ENCODE measurements around the gene TTPAL. TPM values are rescaled to one million over a fixed set of nuclear protein-coding genes. Genes with fewer than 3 reads are reported as not detected.

The TTPAL gene
- total RNA-seq, 1 experiment from 2014 or later, result 10.3 TPM

DNA sequence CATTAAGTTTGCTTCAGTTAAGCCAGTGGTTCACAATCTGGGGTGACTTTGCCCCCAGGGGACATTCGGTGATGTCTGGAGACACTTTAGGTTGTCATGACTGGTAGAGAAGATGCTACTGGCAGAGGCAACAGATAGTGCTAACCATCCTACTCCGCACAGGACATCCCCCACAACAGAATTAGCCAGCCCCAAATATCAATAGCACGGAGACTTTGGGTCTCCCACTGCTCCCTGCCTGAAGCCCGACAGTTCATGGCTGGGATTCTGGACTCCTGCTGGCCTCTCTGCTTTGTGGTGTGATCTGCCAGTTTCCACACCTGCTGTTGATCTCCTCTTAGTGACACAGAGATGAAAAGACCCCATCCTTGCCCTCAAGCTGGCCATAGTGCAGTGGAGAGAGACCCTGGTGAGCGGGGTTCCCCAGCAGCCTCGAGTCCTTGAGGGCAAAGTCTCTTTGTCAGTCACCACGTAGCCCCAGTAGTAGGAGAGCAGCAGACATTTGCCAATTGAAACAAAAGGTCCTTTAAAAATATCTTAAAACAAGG, 24.7 kb upstream of the TTPAL start:
- Mint-ChIP-seq H3K27me3 (ENCODE audit: low read depth) (no peaks in the 10 kb centered on the region; the same call in 1 of the 2 replicates), H3K9me3 (no peaks in the 10 kb centered on the region), H3K4me3 (no peak overlapping the region), H3K36me3 (no peaks in the 10 kb centered on the region), H3K27ac (no peak overlapping the region), H3K4me1 (no peaks in the 10 kb centered on the region)
- DNase-seq (ENCODE audit: low spot score), result no peak
- no peak for ATAC-seq
- ChIA-PET CTCF (no interaction called here), POLR2A (interaction anchor here (0.8 kb wide), 1 partner anchor 19 kb away, joined by 3 read pairs; no protein-coding TSS in a partner anchor)
- TF ChIP-seq SP1 (CRISPR knock-in tag; conservative IDR thresholded peaks at IDR 0.05) (no peak), GABPB1 (CRISPR knock-in tag; IDR thresholded peaks at IDR 0.05) (no peak), NR1H2 (CRISPR knock-in tag; IDR thresholded peaks at IDR 0.05) (no peak)
- TF ChIP-seq, protein P1, sequence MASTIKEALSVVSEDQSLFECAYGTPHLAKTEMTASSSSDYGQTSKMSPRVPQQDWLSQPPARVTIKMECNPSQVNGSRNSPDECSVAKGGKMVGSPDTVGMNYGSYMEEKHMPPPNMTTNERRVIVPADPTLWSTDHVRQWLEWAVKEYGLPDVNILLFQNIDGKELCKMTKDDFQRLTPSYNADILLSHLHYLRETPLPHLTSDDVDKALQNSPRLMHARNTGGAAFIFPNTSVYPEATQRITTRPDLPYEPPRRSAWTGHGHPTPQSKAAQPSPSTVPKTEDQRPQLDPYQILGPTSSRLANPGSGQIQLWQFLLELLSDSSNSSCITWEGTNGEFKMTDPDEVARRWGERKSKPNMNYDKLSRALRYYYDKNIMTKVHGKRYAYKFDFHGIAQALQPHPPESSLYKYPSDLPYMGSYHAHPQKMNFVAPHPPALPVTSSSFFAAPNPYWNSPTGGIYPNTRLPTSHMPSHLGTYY (CRISPR knock-in tag; IDR thresholded peaks at IDR 0.05), result no peak

DNA sequence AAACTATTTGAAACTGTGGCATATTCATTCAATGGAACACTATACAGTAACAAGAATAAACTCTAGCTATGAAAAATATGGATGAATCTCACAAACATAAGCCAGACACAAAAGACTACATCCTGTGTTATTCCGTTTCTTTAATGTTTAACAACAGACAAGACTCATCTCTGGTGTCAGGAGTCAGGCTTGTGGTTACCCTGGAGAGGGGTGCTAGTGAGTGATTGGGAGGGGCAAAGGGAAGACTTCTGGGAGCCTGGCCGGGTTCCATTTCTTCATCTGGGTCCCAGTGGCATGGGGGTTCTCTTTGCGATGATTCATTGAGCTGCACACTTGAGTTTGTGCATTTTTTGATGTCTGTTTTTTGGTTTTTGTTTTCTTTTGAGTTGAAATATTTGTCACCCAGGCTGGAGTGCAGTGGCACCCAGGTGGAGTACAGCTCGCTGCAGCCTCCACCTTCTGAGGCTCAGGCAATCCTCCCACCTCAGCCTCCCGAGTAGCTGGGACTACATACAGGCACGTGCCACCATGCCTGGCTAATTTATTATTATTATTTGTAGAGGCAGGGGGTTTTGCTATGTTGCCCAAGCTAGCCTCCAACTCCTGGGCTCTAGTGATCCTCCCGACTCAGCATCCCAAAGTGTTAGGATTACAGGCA, 21.2 kb upstream of the TTPAL start:
- no peaks in the 10 kb centered on the region for H3K9me3 Mint-ChIP-seq
- H3K36me3 Mint-ChIP-seq, result no peaks in the 10 kb centered on the region
- no peak for DNase-seq (ENCODE audit: low spot score)
- no peaks in the 10 kb centered on the region for H3K4me1 Mint-ChIP-seq
- ChIA-PET POLR2A (interaction anchor here (0.7 kb wide), 1 partner anchor 127 kb away, joined by 3 read pairs; no protein-coding TSS in a partner anchor), CTCF (interaction anchor here (2.3 kb wide), 1 partner anchor 66 kb away, joined by 7 read pairs; no protein-coding TSS in a partner anchor)
- no peak overlapping the region for H3K4me3 Mint-ChIP-seq
- no peak overlapping the region for H3K27ac Mint-ChIP-seq
- H3K27me3 Mint-ChIP-seq (ENCODE audit: low read depth), result no peaks in the 10 kb centered on the region; the same call in 1 of the 2 replicates
- ATAC-seq, result no peak
- TF ChIP-seq SP1 (CRISPR knock-in tag; conservative IDR thresholded peaks at IDR 0.05) (no peak), FOXJ3 (CRISPR knock-in tag; IDR thresholded peaks at IDR 0.05; ENCODE audit: borderline replicate concordance) (no peak), NFATC4 (CRISPR knock-in tag; IDR thresholded peaks at IDR 0.05) (no peak), SMAD3 (CRISPR knock-in tag; IDR thresholded peaks at IDR 0.05; ENCODE audit: borderline replicate concordance) (no peak), ZNF138 (CRISPR knock-in tag; conservative IDR thresholded peaks at IDR 0.05) (no peak), NR3C1 (CRISPR knock-in tag; conservative IDR thresholded peaks at IDR 0.05; ENCODE audit: low read depth) (no peak), ZNF263 (CRISPR knock-in tag; IDR thresholded peaks at IDR 0.05; ENCODE audit: low read depth) (no peak), GABPB1 (CRISPR knock-in tag; IDR thresholded peaks at IDR 0.05) (no peak), NR2C2 (CRISPR knock-in tag; IDR thresholded peaks at IDR 0.05) (no peak), HMGA2 (CRISPR knock-in tag; IDR thresholded peaks at IDR 0.05) (no peak)
- TF ChIP-seq, protein P2, sequence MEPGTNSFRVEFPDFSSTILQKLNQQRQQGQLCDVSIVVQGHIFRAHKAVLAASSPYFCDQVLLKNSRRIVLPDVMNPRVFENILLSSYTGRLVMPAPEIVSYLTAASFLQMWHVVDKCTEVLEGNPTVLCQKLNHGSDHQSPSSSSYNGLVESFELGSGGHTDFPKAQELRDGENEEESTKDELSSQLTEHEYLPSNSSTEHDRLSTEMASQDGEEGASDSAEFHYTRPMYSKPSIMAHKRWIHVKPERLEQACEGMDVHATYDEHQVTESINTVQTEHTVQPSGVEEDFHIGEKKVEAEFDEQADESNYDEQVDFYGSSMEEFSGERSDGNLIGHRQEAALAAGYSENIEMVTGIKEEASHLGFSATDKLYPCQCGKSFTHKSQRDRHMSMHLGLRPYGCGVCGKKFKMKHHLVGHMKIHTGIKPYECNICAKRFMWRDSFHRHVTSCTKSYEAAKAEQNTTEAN (CRISPR knock-in tag; IDR thresholded peaks at IDR 0.05), result no peak
- TF ChIP-seq, protein P3, sequence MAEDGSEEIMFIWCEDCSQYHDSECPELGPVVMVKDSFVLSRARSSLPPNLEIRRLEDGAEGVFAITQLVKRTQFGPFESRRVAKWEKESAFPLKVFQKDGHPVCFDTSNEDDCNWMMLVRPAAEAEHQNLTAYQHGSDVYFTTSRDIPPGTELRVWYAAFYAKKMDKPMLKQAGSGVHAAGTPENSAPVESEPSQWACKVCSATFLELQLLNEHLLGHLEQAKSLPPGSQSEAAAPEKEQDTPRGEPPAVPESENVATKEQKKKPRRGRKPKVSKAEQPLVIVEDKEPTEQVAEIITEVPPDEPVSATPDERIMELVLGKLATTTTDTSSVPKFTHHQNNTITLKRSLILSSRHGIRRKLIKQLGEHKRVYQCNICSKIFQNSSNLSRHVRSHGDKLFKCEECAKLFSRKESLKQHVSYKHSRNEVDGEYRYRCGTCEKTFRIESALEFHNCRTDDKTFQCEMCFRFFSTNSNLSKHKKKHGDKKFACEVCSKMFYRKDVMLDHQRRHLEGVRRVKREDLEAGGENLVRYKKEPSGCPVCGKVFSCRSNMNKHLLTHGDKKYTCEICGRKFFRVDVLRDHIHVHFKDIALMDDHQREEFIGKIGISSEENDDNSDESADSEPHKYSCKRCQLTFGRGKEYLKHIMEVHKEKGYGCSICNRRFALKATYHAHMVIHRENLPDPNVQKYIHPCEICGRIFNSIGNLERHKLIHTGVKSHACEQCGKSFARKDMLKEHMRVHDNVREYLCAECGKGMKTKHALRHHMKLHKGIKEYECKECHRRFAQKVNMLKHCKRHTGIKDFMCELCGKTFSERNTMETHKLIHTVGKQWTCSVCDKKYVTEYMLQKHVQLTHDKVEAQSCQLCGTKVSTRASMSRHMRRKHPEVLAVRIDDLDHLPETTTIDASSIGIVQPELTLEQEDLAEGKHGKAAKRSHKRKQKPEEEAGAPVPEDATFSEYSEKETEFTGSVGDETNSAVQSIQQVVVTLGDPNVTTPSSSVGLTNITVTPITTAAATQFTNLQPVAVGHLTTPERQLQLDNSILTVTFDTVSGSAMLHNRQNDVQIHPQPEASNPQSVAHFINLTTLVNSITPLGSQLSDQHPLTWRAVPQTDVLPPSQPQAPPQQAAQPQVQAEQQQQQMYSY (CRISPR knock-in tag; IDR thresholded peaks at IDR 0.05), result no peak
- TF ChIP-seq, protein P4, sequence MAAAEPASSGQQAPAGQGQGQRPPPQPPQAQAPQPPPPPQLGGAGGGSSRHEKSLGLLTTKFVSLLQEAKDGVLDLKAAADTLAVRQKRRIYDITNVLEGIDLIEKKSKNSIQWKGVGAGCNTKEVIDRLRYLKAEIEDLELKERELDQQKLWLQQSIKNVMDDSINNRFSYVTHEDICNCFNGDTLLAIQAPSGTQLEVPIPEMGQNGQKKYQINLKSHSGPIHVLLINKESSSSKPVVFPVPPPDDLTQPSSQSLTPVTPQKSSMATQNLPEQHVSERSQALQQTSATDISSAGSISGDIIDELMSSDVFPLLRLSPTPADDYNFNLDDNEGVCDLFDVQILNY (CRISPR knock-in tag; IDR thresholded peaks at IDR 0.05), result no peak
- TF ChIP-seq, protein P5, sequence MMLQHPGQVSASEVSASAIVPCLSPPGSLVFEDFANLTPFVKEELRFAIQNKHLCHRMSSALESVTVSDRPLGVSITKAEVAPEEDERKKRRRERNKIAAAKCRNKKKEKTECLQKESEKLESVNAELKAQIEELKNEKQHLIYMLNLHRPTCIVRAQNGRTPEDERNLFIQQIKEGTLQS (CRISPR knock-in tag; conservative IDR thresholded peaks at IDR 0.05), result no peak
- TF ChIP-seq, protein P6, sequence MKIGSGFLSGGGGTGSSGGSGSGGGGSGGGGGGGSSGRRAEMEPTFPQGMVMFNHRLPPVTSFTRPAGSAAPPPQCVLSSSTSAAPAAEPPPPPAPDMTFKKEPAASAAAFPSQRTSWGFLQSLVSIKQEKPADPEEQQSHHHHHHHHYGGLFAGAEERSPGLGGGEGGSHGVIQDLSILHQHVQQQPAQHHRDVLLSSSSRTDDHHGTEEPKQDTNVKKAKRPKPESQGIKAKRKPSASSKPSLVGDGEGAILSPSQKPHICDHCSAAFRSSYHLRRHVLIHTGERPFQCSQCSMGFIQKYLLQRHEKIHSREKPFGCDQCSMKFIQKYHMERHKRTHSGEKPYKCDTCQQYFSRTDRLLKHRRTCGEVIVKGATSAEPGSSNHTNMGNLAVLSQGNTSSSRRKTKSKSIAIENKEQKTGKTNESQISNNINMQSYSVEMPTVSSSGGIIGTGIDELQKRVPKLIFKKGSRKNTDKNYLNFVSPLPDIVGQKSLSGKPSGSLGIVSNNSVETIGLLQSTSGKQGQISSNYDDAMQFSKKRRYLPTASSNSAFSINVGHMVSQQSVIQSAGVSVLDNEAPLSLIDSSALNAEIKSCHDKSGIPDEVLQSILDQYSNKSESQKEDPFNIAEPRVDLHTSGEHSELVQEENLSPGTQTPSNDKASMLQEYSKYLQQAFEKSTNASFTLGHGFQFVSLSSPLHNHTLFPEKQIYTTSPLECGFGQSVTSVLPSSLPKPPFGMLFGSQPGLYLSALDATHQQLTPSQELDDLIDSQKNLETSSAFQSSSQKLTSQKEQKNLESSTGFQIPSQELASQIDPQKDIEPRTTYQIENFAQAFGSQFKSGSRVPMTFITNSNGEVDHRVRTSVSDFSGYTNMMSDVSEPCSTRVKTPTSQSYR (CRISPR knock-in tag; IDR thresholded peaks at IDR 0.05), result no peak
- TF ChIP-seq, protein P7, sequence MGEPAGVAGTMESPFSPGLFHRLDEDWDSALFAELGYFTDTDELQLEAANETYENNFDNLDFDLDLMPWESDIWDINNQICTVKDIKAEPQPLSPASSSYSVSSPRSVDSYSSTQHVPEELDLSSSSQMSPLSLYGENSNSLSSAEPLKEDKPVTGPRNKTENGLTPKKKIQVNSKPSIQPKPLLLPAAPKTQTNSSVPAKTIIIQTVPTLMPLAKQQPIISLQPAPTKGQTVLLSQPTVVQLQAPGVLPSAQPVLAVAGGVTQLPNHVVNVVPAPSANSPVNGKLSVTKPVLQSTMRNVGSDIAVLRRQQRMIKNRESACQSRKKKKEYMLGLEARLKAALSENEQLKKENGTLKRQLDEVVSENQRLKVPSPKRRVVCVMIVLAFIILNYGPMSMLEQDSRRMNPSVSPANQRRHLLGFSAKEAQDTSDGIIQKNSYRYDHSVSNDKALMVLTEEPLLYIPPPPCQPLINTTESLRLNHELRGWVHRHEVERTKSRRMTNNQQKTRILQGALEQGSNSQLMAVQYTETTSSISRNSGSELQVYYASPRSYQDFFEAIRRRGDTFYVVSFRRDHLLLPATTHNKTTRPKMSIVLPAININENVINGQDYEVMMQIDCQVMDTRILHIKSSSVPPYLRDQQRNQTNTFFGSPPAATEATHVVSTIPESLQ (CRISPR knock-in tag; IDR thresholded peaks at IDR 0.05), result no peak
- TF ChIP-seq, protein P8, sequence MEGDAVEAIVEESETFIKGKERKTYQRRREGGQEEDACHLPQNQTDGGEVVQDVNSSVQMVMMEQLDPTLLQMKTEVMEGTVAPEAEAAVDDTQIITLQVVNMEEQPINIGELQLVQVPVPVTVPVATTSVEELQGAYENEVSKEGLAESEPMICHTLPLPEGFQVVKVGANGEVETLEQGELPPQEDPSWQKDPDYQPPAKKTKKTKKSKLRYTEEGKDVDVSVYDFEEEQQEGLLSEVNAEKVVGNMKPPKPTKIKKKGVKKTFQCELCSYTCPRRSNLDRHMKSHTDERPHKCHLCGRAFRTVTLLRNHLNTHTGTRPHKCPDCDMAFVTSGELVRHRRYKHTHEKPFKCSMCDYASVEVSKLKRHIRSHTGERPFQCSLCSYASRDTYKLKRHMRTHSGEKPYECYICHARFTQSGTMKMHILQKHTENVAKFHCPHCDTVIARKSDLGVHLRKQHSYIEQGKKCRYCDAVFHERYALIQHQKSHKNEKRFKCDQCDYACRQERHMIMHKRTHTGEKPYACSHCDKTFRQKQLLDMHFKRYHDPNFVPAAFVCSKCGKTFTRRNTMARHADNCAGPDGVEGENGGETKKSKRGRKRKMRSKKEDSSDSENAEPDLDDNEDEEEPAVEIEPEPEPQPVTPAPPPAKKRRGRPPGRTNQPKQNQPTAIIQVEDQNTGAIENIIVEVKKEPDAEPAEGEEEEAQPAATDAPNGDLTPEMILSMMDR (IDR thresholded peaks at IDR 0.05), result no peak
